Peyer's patch (tissue), 4 donors: ENCODE measurements around the gene THRB. TPM values are rescaled to one million over a fixed set of nuclear protein-coding genes. Genes with fewer than 3 reads are reported as not detected.

ENCODE experiments used
- DNase-seq, 3 donors: peaks; one replicate each; pipeline ENCODE4 v3.0.0-alpha.2; 2017 to 2019
- H3K27ac ChIP-seq, 4 donors: fragments of 200-600 bp; sonication (generic); one replicate each; pipeline ENCODE4 v1.5.1; 2016 to 2019
- H3K27me3 ChIP-seq, 2 donors: fragments of 200-600 bp; sonication (generic); one replicate each; pipeline ENCODE4 v1.5.1; 2019
- H3K36me3 ChIP-seq, 3 donors: fragments of 200-600 bp; sonication (generic); one replicate each; pipeline ENCODE4 v1.5.1; 2016 to 2019
- H3K4me1 ChIP-seq, 4 donors: fragments of 200-600 bp; sonication (generic); one replicate each; pipeline ENCODE4 v1.5.1; 2016 to 2019
- H3K4me3 ChIP-seq, 4 donors: fragments of 200-600 bp; sonication (generic); 1 replicate in 3 of 4; 2 replicates in 1 of 4; pipeline ENCODE4 v1.5.1; 2016 to 2019; ENCODE audit warnings: mild to moderate bottlenecking in 1 of 4
- H3K9me3 ChIP-seq, 4 donors: fragments of 200-600 bp; sonication (generic); one replicate each; pipeline ENCODE4 v1.5.1; 2016 to 2019; ENCODE audit warnings: mild to moderate bottlenecking in 1 of 4
- POLR2A ChIP-seq, 2 donors: fragments of 450-650 bp; IDR thresholded peaks; one replicate each; pipeline ENCODE4 v1.5.1; 2017; ENCODE audit warnings: antibody characterized with exemption in 2 of 2, mild to moderate bottlenecking in 2 of 2, moderate library complexity in 2 of 2
- total RNA-seq, 4 donors: library from RNA; depleted of rRNA; stranded (reverse); fragments of >200 nt; gene quantifications; one replicate each; pipeline ENCODE4 v1.1.0, GENCODE V29; 2016
- TF ChIP-seq, protein P1 (sequence below), 6 experiments: fragments of 450-650 bp in 4 of 6; fragments of 200-600 bp in 2 of 6; sonication (generic) in 1 of 6; IDR thresholded peaks; one replicate each; pipeline ENCODE4 v1.5.1; 2017 to 2019; ENCODE audit warnings: antibody characterized with exemption in 6 of 6, mild to moderate bottlenecking in 3 of 6, moderate library complexity in 1 of 6

THRB gene
- total RNA-seq, 4 donors from 2014 or later, result 2.6 to 13.2 (median 8.4) TPM

DNA sequence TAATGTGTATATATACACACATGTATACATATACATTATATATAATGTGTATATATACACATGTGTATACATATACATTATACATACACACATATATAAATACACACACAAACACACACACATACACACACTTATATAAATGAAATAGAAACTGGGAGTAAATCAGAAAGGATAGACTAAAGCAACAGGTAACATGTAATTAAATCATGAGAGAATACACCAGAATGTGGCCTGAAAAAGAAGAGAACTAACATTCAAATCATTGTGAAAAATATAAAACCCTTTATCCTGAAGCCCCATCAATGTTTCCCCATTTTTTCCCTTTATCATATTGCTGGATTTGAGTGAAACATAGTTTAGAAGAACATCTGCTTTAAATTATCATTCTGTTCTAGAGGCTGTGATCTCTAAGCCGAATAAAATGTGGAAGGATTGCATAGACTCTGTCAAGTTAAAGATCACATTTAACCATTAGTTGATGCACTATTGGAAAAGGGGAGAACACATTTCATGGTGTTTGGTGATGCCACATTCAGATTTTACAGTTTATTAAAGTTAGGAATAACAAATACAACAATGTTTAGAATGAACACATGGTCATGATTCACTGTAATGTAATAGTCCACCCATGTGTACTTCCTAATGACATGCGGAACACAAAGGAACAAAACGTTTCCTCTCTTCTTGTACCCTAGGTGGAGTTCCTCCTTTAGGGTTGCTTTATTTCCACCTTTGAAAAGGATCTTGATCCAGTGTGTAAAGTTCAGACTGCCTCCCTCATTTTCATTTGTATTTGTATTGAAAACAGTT lies 12.5 kb upstream of the THRB start:
- no peak overlapping the region for H3K27ac ChIP-seq
- no peak for DNase-seq
- TF ChIP-seq, protein P1, sequence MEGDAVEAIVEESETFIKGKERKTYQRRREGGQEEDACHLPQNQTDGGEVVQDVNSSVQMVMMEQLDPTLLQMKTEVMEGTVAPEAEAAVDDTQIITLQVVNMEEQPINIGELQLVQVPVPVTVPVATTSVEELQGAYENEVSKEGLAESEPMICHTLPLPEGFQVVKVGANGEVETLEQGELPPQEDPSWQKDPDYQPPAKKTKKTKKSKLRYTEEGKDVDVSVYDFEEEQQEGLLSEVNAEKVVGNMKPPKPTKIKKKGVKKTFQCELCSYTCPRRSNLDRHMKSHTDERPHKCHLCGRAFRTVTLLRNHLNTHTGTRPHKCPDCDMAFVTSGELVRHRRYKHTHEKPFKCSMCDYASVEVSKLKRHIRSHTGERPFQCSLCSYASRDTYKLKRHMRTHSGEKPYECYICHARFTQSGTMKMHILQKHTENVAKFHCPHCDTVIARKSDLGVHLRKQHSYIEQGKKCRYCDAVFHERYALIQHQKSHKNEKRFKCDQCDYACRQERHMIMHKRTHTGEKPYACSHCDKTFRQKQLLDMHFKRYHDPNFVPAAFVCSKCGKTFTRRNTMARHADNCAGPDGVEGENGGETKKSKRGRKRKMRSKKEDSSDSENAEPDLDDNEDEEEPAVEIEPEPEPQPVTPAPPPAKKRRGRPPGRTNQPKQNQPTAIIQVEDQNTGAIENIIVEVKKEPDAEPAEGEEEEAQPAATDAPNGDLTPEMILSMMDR (IDR thresholded peaks at IDR 0.05), result no peak
- no peak for TF ChIP-seq POLR2A (IDR thresholded peaks at IDR 0.05)

DNA sequence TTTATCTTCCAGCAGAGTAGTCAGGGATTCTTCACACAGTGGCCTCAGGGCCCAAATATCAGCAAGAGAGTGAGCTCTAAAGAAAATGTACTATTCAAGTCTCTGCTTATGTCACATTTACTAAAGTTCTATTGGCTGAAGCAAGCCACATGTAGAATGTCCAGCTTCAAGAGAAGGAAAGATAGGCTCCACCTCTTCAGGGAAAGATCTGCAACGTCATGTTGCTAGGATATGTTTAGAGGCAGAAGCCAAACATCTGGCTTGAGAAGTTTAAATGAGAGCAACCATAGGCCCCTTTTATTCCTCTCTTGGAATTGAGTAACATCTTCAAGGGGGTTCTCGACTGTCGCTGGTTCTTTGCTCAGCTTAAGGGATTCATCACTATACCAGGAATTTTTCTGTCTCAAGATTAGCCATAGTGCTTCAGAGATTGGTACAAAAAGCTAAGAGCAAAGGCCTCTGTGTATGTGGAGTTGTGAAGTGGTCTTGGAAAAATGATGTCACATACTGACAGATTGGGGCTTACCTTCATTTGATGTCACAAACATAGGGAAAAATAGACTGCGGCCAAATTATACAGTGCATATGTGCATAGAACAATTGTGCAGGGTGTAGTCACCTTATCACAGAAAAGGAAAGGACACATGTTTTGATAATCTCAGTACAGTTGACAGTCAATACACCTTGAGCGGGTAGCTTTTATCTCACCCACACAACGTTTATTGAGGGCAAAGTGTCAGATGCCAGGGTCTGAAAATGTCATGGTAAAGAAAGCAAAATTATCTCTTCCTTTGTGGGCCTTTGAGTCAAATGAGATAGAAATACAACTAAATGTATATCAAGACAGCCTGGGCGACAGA lies 11.3 kb upstream of the THRB start:
- no peak for TF ChIP-seq POLR2A (IDR thresholded peaks at IDR 0.05)
- TF ChIP-seq, protein P1 (IDR thresholded peaks at IDR 0.05), result no peak
- H3K9me3 ChIP-seq, result no peaks in the 10 kb centered on the region
- no peaks in the 10 kb centered on the region for H3K36me3 ChIP-seq
- DNase-seq, result no peak
- no peaks in the 10 kb centered on the region for H3K27me3 ChIP-seq
- H3K4me3 ChIP-seq, result no peak overlapping the region
- H3K4me1 ChIP-seq, result no peaks in the 10 kb centered on the region
- H3K27ac ChIP-seq, result no peak overlapping the region

More for the DNA sequence above, 12.5 kb upstream of the THRB start:
- Histone ChIP-seq H3K9me3 (no peaks in the 10 kb centered on the region), H3K4me3 (no peak overlapping the region), H3K36me3 (no peaks in the 10 kb centered on the region), H3K4me1 (no peaks in the 10 kb centered on the region), H3K27me3 (no peaks in the 10 kb centered on the region)

DNA sequence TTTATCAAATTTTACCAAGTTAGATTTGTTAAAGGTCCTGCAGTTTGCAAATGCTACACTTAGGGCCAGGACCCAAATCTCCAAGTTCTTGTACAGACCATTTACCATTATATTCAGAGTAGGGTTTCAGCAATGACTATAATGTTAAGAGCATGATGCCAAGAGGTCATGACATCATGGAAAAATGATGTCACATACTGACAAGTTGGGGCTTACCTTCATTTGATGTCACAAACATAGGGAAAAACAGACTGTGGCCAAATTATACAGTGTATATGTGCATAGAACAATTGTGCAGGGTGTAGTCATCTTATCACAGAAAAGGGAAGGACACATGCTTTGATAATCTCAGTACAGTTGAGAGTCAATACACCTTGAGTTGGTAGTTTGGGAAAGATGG lies 10.1 kb upstream of the THRB start:
- H3K4me1 ChIP-seq, result no peaks in the 10 kb centered on the region
- H3K9me3 ChIP-seq, result no peaks in the 10 kb centered on the region
- no peak overlapping the region for H3K4me3 ChIP-seq
- no peaks in the 10 kb centered on the region for H3K27me3 ChIP-seq
- no peaks in the 10 kb centered on the region for H3K36me3 ChIP-seq
- no peak for DNase-seq
- TF ChIP-seq, protein P1 (IDR thresholded peaks at IDR 0.05), result no peak
- TF ChIP-seq POLR2A (IDR thresholded peaks at IDR 0.05), result no peak
- H3K27ac ChIP-seq, result no peak overlapping the region

GRCh38 chr3:24503616-24504113 lies 9.0 kb upstream of the THRB start:
- Histone ChIP-seq H3K9me3 (no peaks in the 10 kb centered on the region), H3K4me1 (no peaks in the 10 kb centered on the region), H3K27ac (no peak overlapping the region), H3K4me3 (no peak overlapping the region), H3K36me3 (no peaks in the 10 kb centered on the region), H3K27me3 (no peaks in the 10 kb centered on the region)
- no peak for DNase-seq
- TF ChIP-seq, protein P1 (IDR thresholded peaks at IDR 0.05), result no peak
- no peak for TF ChIP-seq POLR2A (IDR thresholded peaks at IDR 0.05)

DNA sequence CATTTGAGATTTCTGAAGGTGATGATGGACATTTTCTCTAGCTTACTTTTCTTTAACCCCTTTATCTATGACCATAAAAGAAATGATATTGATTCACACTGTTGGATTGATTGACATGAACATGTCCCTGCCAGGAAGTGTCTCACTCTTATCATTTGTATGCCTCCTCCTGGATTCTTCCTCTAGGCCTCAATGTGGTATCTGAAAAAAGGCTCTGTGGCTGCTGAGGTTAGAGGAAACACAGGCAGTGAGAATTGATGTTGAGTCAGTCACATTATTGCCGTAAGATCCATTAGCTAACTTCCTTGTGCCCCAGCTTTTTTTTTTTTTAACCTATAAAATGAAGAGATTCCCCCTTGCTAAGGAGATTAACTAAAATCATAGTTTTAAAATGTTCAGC lies 8.0 kb upstream of the THRB start:
- Histone ChIP-seq H3K27ac (no peak overlapping the region), H3K9me3 (no peaks in the 10 kb centered on the region)
- no peak for DNase-seq

More for the DNA sequence above, 8.0 kb upstream of the THRB start:
- Histone ChIP-seq H3K4me3 (no peak overlapping the region), H3K4me1 (no peaks in the 10 kb centered on the region), H3K36me3 (no peaks in the 10 kb centered on the region), H3K27me3 (no peaks in the 10 kb centered on the region)
- TF ChIP-seq POLR2A (IDR thresholded peaks at IDR 0.05), result no peak
- TF ChIP-seq, protein P1 (IDR thresholded peaks at IDR 0.05), result no peak
